Measurements from ENCODE around the gene ITK. TPM values are rescaled to one million over a fixed set of nuclear protein-coding genes. Genes with fewer than 3 reads are reported as not detected.

Gene ITK
- total and polyA plus RNA-seq, 2 donors from 2014 or later: 0.11 to 14.0 TPM

DNA sequence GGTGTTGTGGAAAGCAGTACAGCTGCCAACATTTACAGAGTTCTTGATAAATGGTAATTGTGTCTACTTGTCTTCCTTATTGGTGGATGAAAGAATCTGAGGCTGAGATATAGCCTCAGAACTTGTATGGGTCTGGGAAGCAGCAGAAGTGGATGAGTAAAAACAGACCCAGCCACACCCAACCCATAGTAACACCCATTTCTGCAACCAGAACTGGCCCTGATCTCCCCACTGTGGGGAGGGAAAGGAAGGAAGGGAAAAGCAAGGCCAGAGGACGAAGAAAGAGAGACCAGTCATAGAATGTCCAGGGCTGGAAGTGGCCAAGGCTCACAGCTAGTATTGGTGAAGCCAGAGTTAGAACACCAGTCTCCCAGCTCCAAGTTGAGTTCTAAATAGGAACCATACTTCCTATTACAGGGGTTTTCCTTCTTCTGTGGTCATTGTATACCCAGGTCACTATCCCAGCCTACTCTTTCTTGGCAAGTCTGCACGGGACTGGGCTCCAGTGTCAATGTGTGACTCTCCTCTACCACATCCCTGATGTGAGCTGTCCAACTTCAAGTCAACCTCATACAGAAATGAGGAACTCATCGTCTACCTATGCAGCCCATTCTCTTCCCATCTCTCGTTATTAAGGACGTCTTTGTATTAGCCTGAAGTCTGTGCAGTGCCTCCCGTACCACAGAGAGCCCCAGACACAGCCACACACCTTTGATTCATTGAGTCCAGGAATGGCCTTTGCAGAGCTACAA, 35.9 kb downstream of the ITK start:
- no peaks in the 10 kb centered on the region for H3K9me3 ChIP-seq (ENCODE audit: control insufficient read depth in 2 of 3, insufficient read depth in 1 of 3, low read length in 3 of 3)
- no peak overlapping the region for H3K9ac ChIP-seq (ENCODE audit: low read length in 3 of 3)
- FAIRE-seq (no peak), DNase-seq (no peak)
- intact Hi-C loops (cut with DNase I): no loop called here
- H3K36me3 ChIP-seq (ENCODE audit: control insufficient read depth in 2 of 3, insufficient read depth in 3 of 3, low read length in 3 of 3): no peaks in the 10 kb centered on the region
- no peaks in the 10 kb centered on the region for H3K27me3 ChIP-seq (ENCODE audit: control insufficient read depth, insufficient read depth, low read length)
- no peak overlapping the region for H3K27ac ChIP-seq (ENCODE audit: low read depth in 2 of 2, low read length in 2 of 2)
- H3K4me1 ChIP-seq (ENCODE audit: control insufficient read depth in 2 of 3, insufficient read depth in 2 of 3, low read depth in 1 of 3, low read length in 3 of 3): no peaks in the 10 kb centered on the region
- TF ChIP-seq, protein P1, sequence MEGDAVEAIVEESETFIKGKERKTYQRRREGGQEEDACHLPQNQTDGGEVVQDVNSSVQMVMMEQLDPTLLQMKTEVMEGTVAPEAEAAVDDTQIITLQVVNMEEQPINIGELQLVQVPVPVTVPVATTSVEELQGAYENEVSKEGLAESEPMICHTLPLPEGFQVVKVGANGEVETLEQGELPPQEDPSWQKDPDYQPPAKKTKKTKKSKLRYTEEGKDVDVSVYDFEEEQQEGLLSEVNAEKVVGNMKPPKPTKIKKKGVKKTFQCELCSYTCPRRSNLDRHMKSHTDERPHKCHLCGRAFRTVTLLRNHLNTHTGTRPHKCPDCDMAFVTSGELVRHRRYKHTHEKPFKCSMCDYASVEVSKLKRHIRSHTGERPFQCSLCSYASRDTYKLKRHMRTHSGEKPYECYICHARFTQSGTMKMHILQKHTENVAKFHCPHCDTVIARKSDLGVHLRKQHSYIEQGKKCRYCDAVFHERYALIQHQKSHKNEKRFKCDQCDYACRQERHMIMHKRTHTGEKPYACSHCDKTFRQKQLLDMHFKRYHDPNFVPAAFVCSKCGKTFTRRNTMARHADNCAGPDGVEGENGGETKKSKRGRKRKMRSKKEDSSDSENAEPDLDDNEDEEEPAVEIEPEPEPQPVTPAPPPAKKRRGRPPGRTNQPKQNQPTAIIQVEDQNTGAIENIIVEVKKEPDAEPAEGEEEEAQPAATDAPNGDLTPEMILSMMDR (IDR thresholded peaks at IDR 0.05; ENCODE audit: borderline replicate concordance, extremely low read depth, insufficient read depth): no peak
- H3K4me3 ChIP-seq (ENCODE audit: low read length in 3 of 3): no peak overlapping the region

DNA sequence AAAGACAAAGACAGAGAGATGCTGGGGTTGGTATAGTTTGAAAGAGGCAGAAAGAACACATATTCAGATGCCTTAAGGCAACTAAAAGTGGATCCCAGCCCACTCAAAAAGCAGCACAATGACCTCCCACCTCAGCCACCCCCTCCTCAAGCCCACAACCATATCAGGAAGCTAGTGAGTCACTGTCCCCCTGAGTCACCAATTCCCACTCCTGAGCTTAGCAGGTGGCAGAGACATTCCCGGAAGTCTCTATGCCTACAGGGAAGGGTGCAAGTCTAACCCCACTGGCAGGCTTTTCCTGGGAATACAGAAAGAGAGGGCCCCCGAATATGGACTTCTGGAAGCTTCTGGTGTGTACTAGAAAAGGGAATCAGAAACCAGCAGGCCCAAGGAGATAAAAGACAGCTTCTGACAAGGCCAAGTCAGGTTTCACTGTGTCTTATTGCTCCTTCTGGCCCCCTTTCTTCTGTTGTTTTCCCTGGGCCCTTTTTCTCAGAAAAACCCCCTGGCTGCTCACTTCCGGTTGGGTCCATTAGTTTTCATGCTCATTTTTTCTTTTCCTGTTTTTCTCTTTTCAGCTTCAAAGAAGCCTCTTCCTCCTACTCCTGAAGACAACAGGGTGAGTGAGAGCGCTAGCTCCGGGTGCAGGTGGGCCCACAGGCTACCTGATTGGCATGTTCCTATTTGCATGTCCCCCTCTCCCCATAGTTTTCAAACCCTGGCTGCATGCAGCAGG, 36.8 kb downstream of the ITK start:
- no peak for FAIRE-seq
- intact Hi-C loops (cut with DNase I): no loop called here
- TF ChIP-seq, protein P1 (IDR thresholded peaks at IDR 0.05; ENCODE audit: borderline replicate concordance, extremely low read depth, insufficient read depth): no peak

DNA sequence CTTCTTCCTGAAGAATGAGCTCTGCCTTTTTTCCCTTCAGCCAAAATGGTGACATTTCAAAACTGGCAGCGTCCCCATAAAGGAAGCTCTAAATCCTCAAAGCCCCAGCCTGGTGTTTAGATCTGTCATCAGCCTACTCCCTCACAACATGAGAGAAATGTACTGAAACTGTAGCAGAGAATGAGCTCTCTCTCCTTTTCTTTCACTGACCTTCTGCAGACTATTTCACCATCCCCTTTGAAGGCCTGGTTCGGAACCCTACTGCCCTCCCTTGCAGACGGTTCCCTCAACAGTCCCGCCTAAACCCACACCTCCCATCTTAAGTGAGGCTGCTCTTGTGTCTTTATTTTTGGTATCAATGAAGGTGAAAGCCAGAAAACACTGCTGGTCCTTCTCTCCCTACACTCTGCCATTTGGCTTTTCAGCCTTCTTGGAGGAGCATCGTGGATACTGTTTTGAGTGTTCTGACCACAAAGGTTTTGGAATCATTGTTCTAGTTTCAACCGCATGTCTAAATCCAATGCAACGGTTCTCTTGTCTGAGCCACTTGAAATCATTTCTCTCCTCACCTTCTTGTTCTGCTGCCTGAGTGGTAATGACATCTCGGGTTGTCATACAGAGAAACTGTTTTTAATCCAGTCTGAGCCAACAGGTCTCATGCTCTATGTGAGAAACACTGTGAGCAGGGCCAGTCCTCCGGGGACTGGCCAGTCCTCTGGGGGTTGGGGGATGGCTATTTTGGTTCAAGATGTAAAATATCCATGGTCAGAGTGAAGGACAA, 39.0 kb downstream of the ITK start:
- H3K27ac ChIP-seq (ENCODE audit: low read depth in 2 of 2, low read length in 2 of 2): no peak overlapping the region
- H3K9ac ChIP-seq (ENCODE audit: low read length in 3 of 3): no peak overlapping the region
- no peaks in the 10 kb centered on the region for H3K27me3 ChIP-seq (ENCODE audit: control insufficient read depth, insufficient read depth, low read length)
- intact Hi-C loops (cut with DNase I): no loop called here
- FAIRE-seq (no peak), DNase-seq (peak in 1 of 5 donors; percentile 39)
- H3K4me1 ChIP-seq (ENCODE audit: control insufficient read depth in 2 of 3, insufficient read depth in 2 of 3, low read depth in 1 of 3, low read length in 3 of 3): no peaks in the 10 kb centered on the region
- H3K9me3 ChIP-seq (ENCODE audit: control insufficient read depth in 2 of 3, insufficient read depth in 1 of 3, low read length in 3 of 3): no peaks in the 10 kb centered on the region
- no peaks in the 10 kb centered on the region for H3K36me3 ChIP-seq (ENCODE audit: control insufficient read depth in 2 of 3, insufficient read depth in 3 of 3, low read length in 3 of 3)
- TF ChIP-seq, protein P1 (IDR thresholded peaks at IDR 0.05; ENCODE audit: borderline replicate concordance, extremely low read depth, insufficient read depth): no peak
- H3K4me3 ChIP-seq (ENCODE audit: low read length in 3 of 3): no peak overlapping the region

More for the DNA sequence above, 36.8 kb downstream of the ITK start:
- Histone ChIP-seq H3K36me3 (ENCODE audit: control insufficient read depth in 2 of 3, insufficient read depth in 3 of 3, low read length in 3 of 3) (no peaks in the 10 kb centered on the region), H3K9ac (ENCODE audit: low read length in 3 of 3) (no peak overlapping the region), H3K9me3 (ENCODE audit: control insufficient read depth in 2 of 3, insufficient read depth in 1 of 3, low read length in 3 of 3) (no peaks in the 10 kb centered on the region), H3K4me3 (ENCODE audit: low read length in 3 of 3) (no peak overlapping the region), H3K27ac (ENCODE audit: low read depth in 2 of 2, low read length in 2 of 2) (no peak overlapping the region), H3K27me3 (ENCODE audit: control insufficient read depth, insufficient read depth, low read length) (no peaks in the 10 kb centered on the region), H3K4me1 (ENCODE audit: control insufficient read depth in 2 of 3, insufficient read depth in 2 of 3, low read depth in 1 of 3, low read length in 3 of 3) (no peaks in the 10 kb centered on the region)
- DNase-seq: no peak
